ENCODE results near the gene SHE. TPM values are rescaled to one million over a fixed set of nuclear protein-coding genes. Genes with fewer than 3 reads are reported as not detected.

SHE gene
- polyA plus RNA-seq, 10 donors: 6.3 to 13.3 (median 9.1) TPM

Other genes starting within 250 kb of the SHE start
- 10 to 100 TPM; 61.4 to 78.2 (median 69.1) TPM for gene HAX1, start 229.8 kb downstream of the SHE start, polyA plus RNA-seq (ENCODE audit: insufficient read length in 10 of 10)
- under 1 TPM in 3 of 10 donors, not detected in 7; 0.07 to 0.26 (median 0.16) TPM for gene AQP10, start 181.3 kb downstream of the SHE start, polyA plus RNA-seq (ENCODE audit: insufficient read length in 10 of 10)
- 10 to 100 TPM; 20.8 to 30.5 (median 24.8) TPM for gene ATP8B2, start 176.9 kb downstream of the SHE start, polyA plus RNA-seq (ENCODE audit: insufficient read length in 10 of 10)
- 1 to 10 TPM; 3.1 to 7.6 (median 4.2) TPM for gene IL6R, start 97.1 kb downstream of the SHE start, polyA plus RNA-seq (ENCODE audit: insufficient read length in 10 of 10)
- gene TDRD10, start 193 bp downstream of the SHE start, polyA plus RNA-seq (ENCODE audit: insufficient read length in 10 of 10): 1 to 10 TPM; 1.1 to 4.2 (median 1.9) TPM
- gene UBE2Q1, start 56.2 kb upstream of the SHE start, polyA plus RNA-seq (ENCODE audit: insufficient read length in 10 of 10): 10 to 100 TPM; 42.9 to 79.8 (median 62.1) TPM
- gene CHRNB2, start 65.4 kb upstream of the SHE start, polyA plus RNA-seq (ENCODE audit: insufficient read length in 10 of 10): 1 to 10 TPM in 1 of 10 donors, under 1 TPM in 9; 0.07 to 1.4 (median 0.23) TPM
- 10 to 100 TPM; 41.8 to 71.8 (median 50.3) TPM for gene ADAR, start 105.8 kb upstream of the SHE start, polyA plus RNA-seq (ENCODE audit: insufficient read length in 10 of 10)

Data from muscle of back (tissue), 10 donors.